ENCODE results near the gene DYNLT2.
"Not testable (repeated sequence)": the region's sequence is repeated elsewhere in the genome, so short reads cannot be mapped to it uniquely, and the experiment has no call there.

The DYNLT2 gene

GRCh38 chr6:169783401-169783800, 32.0 kb upstream of the DYNLT2 start:
- no peak for DNase-seq (ENCODE audit: low read depth)

DNA sequence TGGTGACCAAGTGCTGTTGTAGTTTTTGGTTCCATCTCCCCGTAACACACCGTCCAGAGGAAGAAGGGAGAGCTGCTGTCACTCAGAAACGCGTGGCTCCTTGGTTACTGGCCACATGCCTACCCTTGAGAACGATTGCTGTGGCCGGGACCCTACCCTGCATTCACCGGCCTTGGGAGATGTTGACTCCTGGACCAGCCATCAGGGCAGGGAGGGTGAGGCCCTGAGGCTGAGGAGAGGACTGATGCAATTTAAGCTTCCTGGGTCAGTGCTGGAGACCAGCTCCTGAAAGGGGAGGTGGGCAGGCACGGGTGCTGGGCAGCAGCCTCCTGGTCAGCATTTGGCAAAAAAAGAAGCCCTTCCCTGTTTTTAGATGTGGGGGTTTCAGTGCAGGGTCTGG, 31.6 kb upstream of the DYNLT2 start:
- no peak for DNase-seq (ENCODE audit: low read depth)

GRCh38 chr6:169780571-169781091, 29.3 kb upstream of the DYNLT2 start:
- DNase-seq (ENCODE audit: low read depth): no peak

DNA sequence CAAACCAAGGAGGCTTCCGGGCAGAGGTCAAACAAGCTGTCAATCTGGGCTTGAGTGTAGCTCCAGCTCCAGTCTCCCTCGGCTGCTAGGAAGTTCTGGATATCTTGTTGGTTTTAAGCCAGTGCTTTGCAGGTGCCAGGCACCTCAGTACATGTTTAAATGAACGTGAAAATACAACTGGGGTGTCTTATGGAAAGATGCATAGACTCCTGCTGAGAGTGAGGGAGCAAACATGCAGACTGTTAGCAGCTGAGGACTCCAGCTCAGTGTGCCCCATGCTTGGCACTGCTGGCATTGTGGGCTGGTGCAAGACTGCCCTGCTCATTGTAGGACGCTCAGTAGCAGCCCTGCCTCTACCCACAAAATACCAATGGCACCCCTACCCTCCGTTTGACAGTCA, 28.5 kb upstream of the DYNLT2 start:
- no peak for DNase-seq (ENCODE audit: low read depth)

GRCh38 chr6:169779092-169779815, 27.9 kb upstream of the DYNLT2 start:
- no peak for DNase-seq (ENCODE audit: low read depth)

GRCh38 chr6:169778646-169779045, 27.3 kb upstream of the DYNLT2 start:
- no peak for DNase-seq (ENCODE audit: low read depth)

DNA sequence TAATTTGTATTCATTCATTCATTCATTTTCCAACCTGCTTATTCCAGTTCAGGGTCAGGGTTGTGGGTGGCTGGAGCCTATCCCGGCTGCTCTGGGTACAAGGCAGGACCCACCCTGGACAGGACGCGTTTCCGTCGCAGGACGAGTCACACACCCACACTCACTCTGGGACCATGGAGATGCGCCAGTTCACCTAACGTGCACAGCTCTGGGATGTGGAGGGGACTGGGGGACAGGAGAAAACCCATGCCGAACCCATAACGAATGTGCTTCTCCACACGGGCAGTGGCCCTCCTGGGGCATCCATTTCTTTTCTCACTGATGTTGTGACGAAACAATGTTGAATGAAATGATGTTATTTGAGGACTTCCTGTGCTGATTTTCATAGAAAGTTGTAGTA, 26.5 kb upstream of the DYNLT2 start:
- DNase-seq (ENCODE audit: low read depth): no peak

DNA sequence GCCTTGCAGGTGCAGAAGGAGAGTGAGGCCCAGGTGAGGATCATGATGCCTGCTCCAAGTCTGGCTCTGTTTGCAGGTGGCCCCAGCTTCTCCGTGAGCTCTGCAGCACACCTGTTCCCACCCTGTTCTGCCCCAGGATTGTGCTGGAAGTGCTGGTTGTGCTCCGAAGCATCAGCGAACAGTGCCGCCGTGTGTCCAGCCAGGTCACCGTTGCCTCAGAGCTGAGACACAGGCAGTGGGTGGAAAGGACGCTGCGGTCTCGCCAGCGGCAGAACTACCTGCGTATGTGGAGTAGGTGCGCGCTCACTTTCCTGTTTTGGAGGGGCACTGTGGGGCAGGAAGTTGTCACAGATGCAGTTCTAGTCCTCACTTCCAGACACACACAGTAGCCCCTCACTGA, 25.0 kb upstream of the DYNLT2 start:
- DNase-seq (ENCODE audit: low read depth): no peak

GRCh38 chr6:169775321-169775720, 23.9 kb upstream of the DYNLT2 start:
- no peak for DNase-seq (ENCODE audit: low read depth)

DNA sequence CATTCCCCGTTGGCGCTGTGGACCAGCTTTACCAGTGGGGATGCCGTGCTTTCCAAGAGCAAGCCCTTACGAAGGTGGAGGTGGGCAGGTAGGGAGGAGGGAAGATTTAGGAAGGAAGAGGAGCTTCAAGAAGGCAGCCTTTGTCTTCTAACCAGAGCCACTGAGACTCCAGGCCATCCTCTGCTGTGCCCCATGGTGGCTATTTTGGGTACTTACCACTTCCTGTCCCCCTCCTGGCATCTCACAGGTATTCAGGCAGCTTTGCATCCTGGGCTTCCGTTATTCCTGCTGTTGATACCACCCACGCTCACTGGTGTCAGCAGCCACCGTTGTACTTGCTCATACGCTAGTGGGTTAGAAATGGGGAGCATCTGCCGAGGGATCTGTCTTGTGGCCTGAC, 23.0 kb upstream of the DYNLT2 start:
- DNase-seq (ENCODE audit: low read depth): no peak

DNA sequence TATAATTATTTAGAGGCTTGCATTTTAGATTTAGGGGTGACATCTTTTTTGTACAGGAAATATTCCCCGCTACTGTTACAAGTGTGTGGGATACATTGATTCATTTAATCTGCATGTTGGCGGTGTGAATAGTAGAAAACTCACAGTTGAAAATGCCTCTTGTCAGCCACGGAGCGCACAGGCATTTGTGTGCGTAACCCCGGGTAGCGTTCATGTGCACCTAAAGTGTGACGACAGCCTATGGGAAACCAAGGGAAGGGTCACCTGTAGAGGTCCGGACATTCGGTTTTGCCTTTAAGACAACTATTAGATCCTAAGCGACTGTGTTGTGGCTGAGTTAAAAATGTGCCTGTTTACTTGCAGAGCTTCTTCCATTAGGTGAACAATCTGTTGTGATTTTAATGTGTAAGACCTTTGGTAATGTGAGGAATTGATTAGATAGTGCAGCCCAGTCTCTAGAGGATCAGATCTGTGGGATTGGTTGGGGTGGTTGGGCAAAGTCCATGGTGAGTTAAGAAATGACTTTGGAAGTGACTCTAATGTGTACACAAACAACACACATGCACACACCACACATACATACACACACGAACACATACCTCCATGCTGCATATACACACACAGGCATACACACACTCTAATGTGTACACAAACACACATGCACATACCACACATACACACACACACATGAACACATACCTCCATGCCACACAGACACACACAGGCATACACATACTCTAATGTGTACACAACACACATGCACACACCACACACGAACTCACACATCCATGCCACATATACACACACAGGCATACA, 15.8 kb upstream of the DYNLT2 start:
- DNase-seq (ENCODE audit: low read depth): no peak

DNA sequence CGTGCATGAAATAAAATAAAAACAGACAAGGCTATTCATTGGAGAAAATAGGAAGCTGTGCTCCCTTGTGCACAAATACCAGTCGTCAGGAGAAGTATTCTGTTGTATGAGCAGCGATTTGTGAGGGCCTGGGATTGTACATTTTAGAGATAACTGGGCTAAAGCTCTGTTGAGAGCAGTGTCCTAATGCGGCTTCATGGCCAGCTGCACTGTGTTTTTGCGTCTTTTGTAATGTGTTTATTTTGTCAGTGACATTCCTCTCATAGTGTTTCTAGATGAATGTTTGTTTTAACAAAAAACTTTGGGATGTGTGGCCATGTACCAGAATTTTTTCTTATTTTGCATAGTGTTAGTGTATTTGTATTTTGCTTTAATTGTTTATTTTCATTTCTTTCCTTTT, 14.9 kb upstream of the DYNLT2 start:
- DNase-seq (ENCODE audit: low read depth): no peak

- not testable (repeated sequence) for DNase-seq (ENCODE audit: low read depth)
These were observed 14.4 kb upstream of the DYNLT2 start for GRCh38 chr6:169765789-169766188.

GRCh38 chr6:169763881-169764280, 12.5 kb upstream of the DYNLT2 start:
- no peak for DNase-seq (ENCODE audit: low read depth)

DNA sequence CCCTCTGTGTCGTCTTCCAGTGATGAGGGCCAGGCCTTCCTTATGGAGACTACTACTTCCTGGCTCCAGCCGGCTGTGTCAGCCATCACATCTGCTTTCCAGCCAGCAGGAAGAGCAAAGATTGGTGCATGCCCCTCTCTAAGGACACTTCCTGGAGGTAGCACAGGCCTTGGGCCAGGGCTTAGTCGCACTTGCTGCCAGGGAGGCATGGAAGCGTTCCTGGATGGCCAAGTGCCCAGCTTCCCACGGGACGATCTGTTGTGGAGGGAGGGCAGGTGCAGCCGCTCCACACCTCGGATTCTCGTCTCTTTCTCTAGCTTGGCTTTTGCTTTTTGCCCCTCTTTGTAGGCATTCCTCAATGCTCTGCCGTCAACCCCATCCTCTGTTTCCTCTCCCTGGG, 11.9 kb upstream of the DYNLT2 start:
- DNase-seq (ENCODE audit: low read depth): no peak

DNA sequence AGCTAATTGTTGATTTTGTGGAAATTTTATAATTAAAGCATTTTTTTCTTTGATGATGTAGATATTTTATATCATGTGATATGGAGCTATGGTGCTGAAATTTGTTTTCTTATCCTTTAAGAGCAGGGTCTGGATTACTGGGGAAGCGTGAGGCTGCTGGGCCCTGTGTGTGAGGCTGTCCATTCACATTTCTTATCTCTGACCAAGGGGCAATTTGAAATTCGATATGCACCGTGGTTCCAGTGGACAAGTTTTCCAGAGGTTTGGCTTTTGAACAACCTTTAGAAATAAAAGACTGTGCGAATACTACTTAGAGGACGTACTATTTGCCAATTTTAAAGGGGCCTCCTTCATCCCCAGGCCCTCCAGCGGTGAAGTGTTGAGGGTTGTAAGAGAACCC, 3.8 kb upstream of the DYNLT2 start:
- DNase-seq (ENCODE audit: low read depth): no peak

DNA sequence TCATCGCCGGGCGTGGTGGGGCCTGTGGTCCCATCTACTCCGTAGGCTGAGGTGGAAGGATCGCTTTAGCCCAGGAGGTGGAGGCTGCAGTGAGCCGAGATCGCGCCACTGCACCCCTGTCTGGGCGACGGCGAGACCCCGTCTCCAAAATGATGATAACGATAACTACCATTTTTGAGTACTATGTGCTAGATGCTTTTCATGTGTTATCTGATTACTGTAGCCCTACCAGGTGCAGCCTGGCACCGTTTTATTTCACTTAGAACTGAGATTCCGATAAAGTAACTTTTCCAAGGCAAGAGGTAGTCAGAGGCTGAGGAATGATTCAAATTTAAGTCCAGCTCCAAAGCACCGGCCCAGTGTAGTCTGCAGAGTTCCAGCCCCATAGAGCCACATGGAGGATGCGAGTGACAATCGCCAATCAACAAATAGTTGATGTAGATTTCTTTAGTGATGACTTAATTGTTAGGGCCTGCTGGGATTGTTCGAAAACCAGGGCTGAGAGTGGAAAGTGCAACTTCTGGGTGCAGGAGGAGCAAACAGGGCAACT, 777 bp upstream of the DYNLT2 start:
- no peak for DNase-seq (ENCODE audit: low read depth)

DNA sequence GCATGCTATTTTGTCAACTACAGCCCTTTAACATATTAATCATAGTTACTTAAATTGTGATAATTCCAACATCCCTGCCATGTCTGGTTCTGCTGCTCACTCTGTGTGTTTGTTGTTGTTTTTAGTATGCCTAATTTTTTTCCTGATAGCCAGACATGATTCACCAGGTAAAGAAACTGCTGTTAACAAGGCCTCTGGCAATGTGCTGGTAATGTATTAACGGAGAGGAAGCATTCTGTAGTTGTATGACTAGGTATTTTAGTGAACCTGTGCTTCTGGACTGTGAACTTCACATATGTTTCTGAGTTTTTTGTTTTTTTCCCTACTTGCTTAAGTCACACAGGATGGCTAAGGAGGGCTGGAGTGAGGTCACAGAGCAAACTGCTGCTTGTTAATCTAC, 4.8 kb downstream of the DYNLT2 start:
- no peak for DNase-seq (ENCODE audit: low read depth)

DNA sequence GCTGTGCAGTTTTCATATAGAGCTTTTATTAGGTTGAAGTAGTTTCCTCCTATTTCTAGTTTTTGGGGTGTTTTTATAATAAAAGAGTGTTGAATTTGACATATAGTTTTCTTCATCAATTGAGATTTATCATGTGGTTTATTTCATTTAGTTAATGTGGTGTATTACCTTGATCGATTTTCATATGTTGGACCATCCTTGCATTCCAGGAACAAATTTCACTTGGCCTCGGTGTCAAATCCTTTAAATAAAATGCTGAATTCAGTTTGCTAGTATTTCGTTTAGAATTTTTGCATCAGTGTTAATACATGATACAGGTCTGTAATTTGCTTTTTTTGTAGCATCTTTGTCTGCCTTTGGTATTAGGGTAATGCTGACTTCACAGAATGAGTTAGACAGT, 6.0 kb downstream of the DYNLT2 start:
- no peak for DNase-seq (ENCODE audit: low read depth)

DNA sequence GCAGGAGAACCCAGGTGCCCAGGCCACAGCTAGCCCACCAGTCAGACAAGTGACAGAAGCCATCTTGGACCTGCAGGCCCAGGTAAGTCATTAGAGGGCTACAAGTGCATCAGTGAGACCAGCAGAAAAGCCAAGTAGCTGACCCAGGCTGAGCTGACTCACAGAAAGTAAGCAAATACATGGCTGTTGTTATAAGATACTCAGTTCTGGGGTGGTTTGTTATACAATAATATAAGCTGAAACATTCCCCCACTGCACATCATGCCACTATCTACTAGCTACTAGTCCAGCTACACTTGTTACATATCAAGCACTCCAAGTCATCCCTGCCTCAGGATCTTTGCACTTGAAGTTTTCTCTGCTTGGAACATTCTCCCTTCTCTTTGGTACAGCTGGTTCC, 10.0 kb downstream of the DYNLT2 start:
- no peak for DNase-seq (ENCODE audit: low read depth)

GRCh38 chr6:169738976-169739529, 12.3 kb downstream of the DYNLT2 start:
- DNase-seq (ENCODE audit: low read depth): no peak

DNA sequence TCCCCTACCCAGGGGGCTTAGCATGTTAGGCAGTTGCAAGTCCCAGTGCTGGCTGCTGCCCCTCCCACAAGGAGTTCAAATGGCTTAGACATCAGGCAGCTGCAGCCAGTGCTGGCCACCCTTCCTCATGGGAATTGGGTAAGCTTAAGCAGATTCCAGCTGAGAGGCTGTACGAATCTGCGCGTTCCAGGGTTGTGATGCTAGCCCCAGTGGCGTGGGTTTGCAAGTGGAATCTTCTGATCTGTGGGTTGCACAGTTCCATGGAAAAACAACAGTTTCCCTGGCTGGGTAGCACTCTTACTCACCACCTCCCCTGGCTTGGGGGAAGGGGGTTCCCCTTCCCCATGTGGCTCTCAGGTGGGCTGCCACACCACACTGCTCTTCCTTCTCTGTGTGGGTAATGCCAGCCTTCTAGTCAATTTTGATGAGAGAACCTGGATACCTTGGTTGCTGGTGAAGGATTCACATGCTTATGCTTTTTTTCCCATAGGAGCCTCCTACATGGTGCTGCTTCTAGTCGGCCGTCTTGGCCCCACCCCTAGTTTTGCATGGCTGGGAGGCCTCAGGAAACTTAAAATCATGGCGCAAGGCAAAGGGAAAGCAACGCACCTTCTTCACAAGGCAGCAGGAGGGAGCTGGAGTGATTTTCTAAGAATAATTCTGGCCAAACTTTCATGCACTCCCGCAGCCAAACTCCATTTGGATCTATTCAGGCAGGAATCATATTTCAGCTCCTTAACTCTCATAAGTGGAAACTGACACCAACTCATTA, 13.0 kb downstream of the DYNLT2 start:
- DNase-seq (ENCODE audit: low read depth): no peak
